H9 (cell line): ENCODE measurements around the gene RAP1GAP. TPM values are rescaled to one million over a fixed set of nuclear protein-coding genes. Genes with fewer than 3 reads are reported as not detected.

Experiments used
- DNase-seq: peaks from one replicate; pipeline ENCODE4 v3.0.0-alpha.2; 2017
- H2AFZ ChIP-seq: one replicate; pipeline ENCODE4 v1.6.1; 2013; ENCODE audit warnings: mild to moderate bottlenecking, low read length, control low read depth, moderate library complexity
- H2AK5ac ChIP-seq: 2 replicates; pipeline ENCODE4 v1.6.1; 2013; ENCODE audit warnings: low read length, control low read depth, mixed read lengths; ENCODE audit not compliant: insufficient read length
- H2BK120ac ChIP-seq: one replicate; pipeline ENCODE4 v1.6.1; 2013; ENCODE audit warnings: low read depth, mild to moderate bottlenecking, low read length, control low read depth, inconsistent platforms; ENCODE audit not compliant: poor library complexity, severe bottlenecking
- H2BK12ac ChIP-seq: 2 replicates; pipeline ENCODE4 v1.6.1; 2013; ENCODE audit warnings: low read length, control low read depth, mixed read lengths, low read depth; ENCODE audit not compliant: insufficient read length
- H2BK15ac ChIP-seq: 2 replicates; pipeline ENCODE4 v1.6.1; 2013; ENCODE audit warnings: low read depth, low read length, control low read depth
- H2BK20ac ChIP-seq: one replicate; pipeline ENCODE4 v1.6.1; 2013; ENCODE audit warnings: low read depth, mild to moderate bottlenecking, low read length, control low read depth, inconsistent platforms; ENCODE audit not compliant: poor library complexity, severe bottlenecking
- H2BK5ac ChIP-seq: 2 replicates; pipeline ENCODE4 v1.6.1; 2013; ENCODE audit warnings: low read length, control low read depth, mixed read lengths; ENCODE audit not compliant: insufficient read length
- H3K14ac ChIP-seq: 2 replicates; pipeline ENCODE4 v1.6.1; 2013; ENCODE audit warnings: low read length, control low read depth; ENCODE audit not compliant: insufficient read depth
- H3K18ac ChIP-seq: 2 replicates; pipeline ENCODE4 v1.6.1; 2013; ENCODE audit warnings: low read depth, mild to moderate bottlenecking, mixed read lengths, low read length, control low read depth; ENCODE audit not compliant: insufficient read length
- H3K23ac ChIP-seq: 2 replicates; pipeline ENCODE4 v1.6.1; 2013; ENCODE audit warnings: low read length, control low read depth, mixed read lengths, low read depth; ENCODE audit not compliant: insufficient read length
- H3K23me2 ChIP-seq: 2 replicates; pipeline ENCODE4 v1.6.1; 2013; ENCODE audit warnings: low read depth, mild to moderate bottlenecking, mixed read lengths, low read length, control low read depth; ENCODE audit not compliant: insufficient read length, poor library complexity, severe bottlenecking
- H3K27ac ChIP-seq: 2 replicates; pipeline ENCODE4 v1.5.1; 2013; ENCODE audit warnings: low read length, control low read depth, mixed read lengths, low read depth; ENCODE audit not compliant: insufficient read length
- H3K27me3 ChIP-seq: 2 replicates; pipeline ENCODE4 v1.6.1; 2013; ENCODE audit warnings: low read length, control low read depth, inconsistent platforms; ENCODE audit not compliant: insufficient read depth
- H3K4ac ChIP-seq: 2 replicates; pipeline ENCODE4 v1.6.1; 2013; ENCODE audit warnings: low read depth, mild to moderate bottlenecking, control low read depth, inconsistent platforms, low read length, moderate library complexity
- H3K4me1 ChIP-seq: 2 replicates; pipeline ENCODE4 v1.6.1; 2013; ENCODE audit warnings: low read length, control low read depth, inconsistent platforms; ENCODE audit not compliant: insufficient read depth
- H3K4me2 ChIP-seq: 2 replicates; pipeline ENCODE4 v1.6.1; 2013; ENCODE audit warnings: low read length, control low read depth, mixed read lengths; ENCODE audit not compliant: insufficient read length, insufficient read depth
- H3K56ac ChIP-seq: 2 replicates; pipeline ENCODE4 v1.6.1; 2013; ENCODE audit warnings: low read depth, mild to moderate bottlenecking, mixed read lengths, low read length, control low read depth; ENCODE audit not compliant: insufficient read length
- H3K79me1 ChIP-seq: 2 replicates; pipeline ENCODE4 v1.6.1; 2013; ENCODE audit warnings: low read depth, mild to moderate bottlenecking, moderate library complexity, low read length, control low read depth, inconsistent platforms; ENCODE audit not compliant: insufficient read depth, poor library complexity, severe bottlenecking
- H3K79me2 ChIP-seq: 2 replicates; pipeline ENCODE4 v1.6.1; 2013; ENCODE audit warnings: low read length, control low read depth, inconsistent platforms; ENCODE audit not compliant: insufficient read depth
- H3K9ac ChIP-seq: 2 replicates; pipeline ENCODE4 v1.6.1; 2013; ENCODE audit warnings: low read length, control low read depth, mixed read lengths; ENCODE audit not compliant: insufficient read length; ENCODE audit errors: extremely low read depth
- H3K9me3 ChIP-seq: one replicate; pipeline ENCODE4 v1.6.1; 2013; ENCODE audit warnings: low read depth, low read length, inconsistent platforms; ENCODE audit not compliant: control insufficient read depth
- H3T11ph ChIP-seq: one replicate; pipeline ENCODE4 v1.6.1; 2013; ENCODE audit warnings: mild to moderate bottlenecking, low read length, control low read depth, inconsistent platforms
- H4K20me1 ChIP-seq: one replicate; pipeline ENCODE4 v1.6.1; 2013; ENCODE audit not compliant: control insufficient read depth, insufficient read length, insufficient read depth
- H4K5ac ChIP-seq: 2 replicates; pipeline ENCODE4 v1.6.1; 2013; ENCODE audit warnings: low read depth, mild to moderate bottlenecking, mixed read lengths, low read length, control low read depth; ENCODE audit not compliant: insufficient read length
- H4K8ac ChIP-seq: replicated peaks from 2 replicates; pipeline ENCODE4 v1.6.1; 2013; ENCODE audit warnings: low read length, control low read depth, mixed read lengths, low read depth; ENCODE audit not compliant: insufficient read length
- H4K91ac ChIP-seq: 2 replicates; pipeline ENCODE4 v1.6.1; 2013; ENCODE audit warnings: low read depth, mild to moderate bottlenecking, moderate library complexity, mixed read lengths, low read length, control low read depth; ENCODE audit not compliant: insufficient read length
- H3K27ac Mint-ChIP-seq, 3 experiments: 2 replicates in 2 of 3; 3 replicates in 1 of 3; pipeline ENCODE4 v1.8.0; 2020 to 2021; ENCODE audit warnings: mixed read lengths in 3 of 3, mild to moderate bottlenecking in 1 of 3, moderate library complexity in 1 of 3
- H3K27me3 Mint-ChIP-seq: 2 replicates; pipeline ENCODE4 v1.8.0; 2021; ENCODE audit warnings: low read depth, mild to moderate bottlenecking, moderate library complexity, mixed read lengths
- H3K36me3 Mint-ChIP-seq, 3 experiments: 2 replicates in 2 of 3; 3 replicates in 1 of 3; pipeline ENCODE4 v1.8.0; 2020 to 2021; ENCODE audit warnings: low read depth in 3 of 3, mixed read lengths in 3 of 3; ENCODE audit not compliant: insufficient read depth in 1 of 3
- H3K4me1 Mint-ChIP-seq, 2 experiments: 2 replicates each; pipeline ENCODE4 v1.8.0; 2020; ENCODE audit warnings: mixed read lengths in 2 of 2
- H3K4me3 Mint-ChIP-seq, 2 experiments: 2 replicates in 1 of 2; 3 replicates in 1 of 2; pipeline ENCODE4 v1.8.0; 2020 to 2021; ENCODE audit warnings: mild to moderate bottlenecking in 2 of 2, mixed read lengths in 2 of 2, moderate library complexity in 1 of 2
- H3K9me3 Mint-ChIP-seq, 2 experiments: 2 replicates in 1 of 2; 3 replicates in 1 of 2; pipeline ENCODE4 v1.8.0; 2020; ENCODE audit warnings: mild to moderate bottlenecking in 2 of 2, mixed read lengths in 2 of 2, moderate library complexity in 1 of 2
- CTCF ChIP-seq: fragments of 200-600 bp; sonication (generic); conservative IDR thresholded peaks from 3 replicates; pipeline ENCODE4 v1.8.0; 2021; ENCODE audit warnings: antibody characterized with exemption, mild to moderate bottlenecking
- WGBS: extraction: QIAGEN DNeasy Blood & Tissue Kit; methylation state at CpG from one replicate; pipeline ENCODE4 v1.1.7; 2013; ENCODE audit warnings: missing lambda C conversion rate, low lambda C conversion rate, mixed read lengths; ENCODE audit not compliant: insufficient read length; ENCODE audit errors: extremely low coverage; 5-methylcytosine and 5-hydroxymethylcytosine counted together
- total RNA-seq: library from RNA; stranded (reverse); gene quantifications from 2 replicates; pipeline ENCODE4 v1.2.1, GENCODE V29; 2021

RAP1GAP gene
- total RNA-seq, 1 experiment from 2014 or later: 7.9 TPM

- no peak overlapping the region for H2AK5ac ChIP-seq
- no peak overlapping the region for H2BK15ac ChIP-seq
- no peak for TF ChIP-seq CTCF
- peaks cover 2% of the 10 kb centered on the region; the same call in 1 of the 2 replicates for H3K4me1 ChIP-seq
- no peak overlapping the region for H2BK20ac ChIP-seq
- Mint-ChIP-seq H3K27me3 (peaks cover 4% of the 10 kb centered on the region), H3K27ac (no peak overlapping the region), H3K4me1 (peaks cover 16 to 24% of the 10 kb centered on the region in 2 experiments), H3K9me3 (no peaks in the 10 kb centered on the region), H3K36me3 (peaks cover 0 to 7% (median 5%) of the 10 kb centered on the region in 3 experiments; a peak in 2 of 7 replicates), H3K4me3 (no peak overlapping the region)
- no peak overlapping the region for H3K4me2 ChIP-seq
- no peak overlapping the region for H3K27ac ChIP-seq
- H3K79me2 ChIP-seq: no peaks in the 10 kb centered on the region
- H3T11ph ChIP-seq: no peak overlapping the region
- no peak overlapping the region for H2BK12ac ChIP-seq
- no CpG with 5 or more reads among the region's 5 CpGs for WGBS
- H3K56ac ChIP-seq: no peak overlapping the region
- H3K79me1 ChIP-seq: no peaks in the 10 kb centered on the region
- H4K5ac ChIP-seq: no peak overlapping the region
- no peak overlapping the region for H3K23ac ChIP-seq
- H4K91ac ChIP-seq: no peak overlapping the region
- no peak overlapping the region for H2BK120ac ChIP-seq
- no peak overlapping the region for H2BK5ac ChIP-seq
- H3K18ac ChIP-seq: no peak overlapping the region
- H3K9me3 ChIP-seq: no peaks in the 10 kb centered on the region
- H3K9ac ChIP-seq: no peak overlapping the region
- H4K20me1 ChIP-seq: no peaks in the 10 kb centered on the region
- no peak overlapping the region for H4K8ac ChIP-seq
- no peak overlapping the region for H3K14ac ChIP-seq
- no peak for DNase-seq
- no peak overlapping the region for H3K4ac ChIP-seq
- H3K23me2 ChIP-seq: peaks cover 2% of the 10 kb centered on the region
- no peaks in the 10 kb centered on the region for H3K27me3 ChIP-seq
- H2AFZ ChIP-seq: no peak overlapping the region
These were observed 92.4 kb downstream of the RAP1GAP start for GRCh38 chr1:21576798-21577187.
